SU-DHL-6 (cell line): ENCODE results near the gene CLEC5A.
"Not testable (repeated sequence)": the region's sequence is repeated elsewhere in the genome, so short reads cannot be mapped to it uniquely, and the experiment has no call there.

ENCODE experiments used
- CTCF ChIP-seq: fragments of 200-600 bp; sonication (generic); IDR thresholded peaks from one replicate; pipeline ENCODE4 v1.5.1; 2017; ENCODE audit warnings: antibody characterized with exemption, mild to moderate bottlenecking, low read length, moderate library complexity; ENCODE audit not compliant: insufficient read depth, poor library complexity, severe bottlenecking
- EZH2phosphoT487 ChIP-seq: fragments of 200-600 bp; sonication (generic), shearing (Covaris generic); conservative IDR thresholded peaks from 2 replicates; pipeline ENCODE4 v1.6.1; 2018; ENCODE audit warnings: mild to moderate bottlenecking, antibody characterized with exemption, low read length, moderate library complexity, mixed read lengths

GRCh38 chr7:141985926-141986325 is 39.2 kb upstream of the CLEC5A start:
- TF ChIP-seq CTCF, EZH2phosphoT487: not testable (repeated sequence)
